Body of pancreas (tissue), 4 donors: ENCODE data around the gene PIMREG.

ENCODE experiments used
- POLR2A ChIP-seq, 3 donors: fragments of 450-650 bp; IDR thresholded peaks; one replicate each; pipeline ENCODE4 v1.6.1; 2016; ENCODE audit warnings: antibody characterized with exemption in 3 of 3, mild to moderate bottlenecking in 2 of 3
- TF ChIP-seq, protein P1 (sequence below), 7 experiments: fragments of 450-650 bp in 4 of 7; fragments of 200-600 bp in 3 of 7; sonication (generic) in 3 of 7; IDR thresholded peaks; one replicate each; pipeline ENCODE4 v1.5.1; 2016 to 2019; ENCODE audit warnings: antibody characterized with exemption in 7 of 7

DNA sequence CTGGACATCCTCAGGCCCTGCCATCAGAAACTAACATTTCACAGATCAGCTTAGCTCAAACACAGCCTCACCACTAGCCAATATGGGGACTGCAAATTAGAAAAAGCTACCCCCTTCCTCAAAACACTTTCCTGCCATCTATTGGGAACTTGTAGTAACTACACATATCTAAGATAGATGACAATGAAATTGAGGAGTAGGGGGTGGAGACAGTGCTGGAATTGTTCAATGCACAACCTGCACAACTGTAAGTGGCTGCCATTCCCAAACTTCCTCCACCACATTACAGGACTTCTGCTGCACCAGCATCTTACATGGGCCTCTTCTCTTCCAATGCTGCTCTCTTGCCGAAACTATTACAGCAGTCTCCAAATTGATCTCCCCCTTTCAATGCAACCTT lies 31.2 kb upstream of the PIMREG start:
- no peak for TF ChIP-seq POLR2A (IDR thresholded peaks at IDR 0.05)
- TF ChIP-seq, protein P1, sequence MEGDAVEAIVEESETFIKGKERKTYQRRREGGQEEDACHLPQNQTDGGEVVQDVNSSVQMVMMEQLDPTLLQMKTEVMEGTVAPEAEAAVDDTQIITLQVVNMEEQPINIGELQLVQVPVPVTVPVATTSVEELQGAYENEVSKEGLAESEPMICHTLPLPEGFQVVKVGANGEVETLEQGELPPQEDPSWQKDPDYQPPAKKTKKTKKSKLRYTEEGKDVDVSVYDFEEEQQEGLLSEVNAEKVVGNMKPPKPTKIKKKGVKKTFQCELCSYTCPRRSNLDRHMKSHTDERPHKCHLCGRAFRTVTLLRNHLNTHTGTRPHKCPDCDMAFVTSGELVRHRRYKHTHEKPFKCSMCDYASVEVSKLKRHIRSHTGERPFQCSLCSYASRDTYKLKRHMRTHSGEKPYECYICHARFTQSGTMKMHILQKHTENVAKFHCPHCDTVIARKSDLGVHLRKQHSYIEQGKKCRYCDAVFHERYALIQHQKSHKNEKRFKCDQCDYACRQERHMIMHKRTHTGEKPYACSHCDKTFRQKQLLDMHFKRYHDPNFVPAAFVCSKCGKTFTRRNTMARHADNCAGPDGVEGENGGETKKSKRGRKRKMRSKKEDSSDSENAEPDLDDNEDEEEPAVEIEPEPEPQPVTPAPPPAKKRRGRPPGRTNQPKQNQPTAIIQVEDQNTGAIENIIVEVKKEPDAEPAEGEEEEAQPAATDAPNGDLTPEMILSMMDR (IDR thresholded peaks at IDR 0.05) = peak in 5 of 7 experiments; percentile 18 to 33 (median 27)
